Breast epithelium (tissue), 4 donors: ENCODE results near the gene IL17RD. TPM values are rescaled to one million over a fixed set of nuclear protein-coding genes. Genes with fewer than 3 reads are reported as not detected.
A peak's percentile ranks its signal among the peaks of the same experiment; 100 is the strongest.

Experiments used
- DNase-seq, 2 donors: peaks; one replicate each; pipeline ENCODE4 v3.0.0-alpha.2; 2019; ENCODE audit warnings: low spot score in 2 of 2
- H3K27ac ChIP-seq, 2 donors: fragments of 200-600 bp; sonication (generic) in 1 of 2; one replicate each; pipeline ENCODE4 v1.5.1; 2016 to 2019; ENCODE audit warnings: mild to moderate bottlenecking in 1 of 2
- H3K27me3 ChIP-seq, 2 donors: fragments of 200-600 bp; sonication (generic) in 1 of 2; one replicate each; pipeline versions ENCODE4 v1.5.1 to v1.6.0; 2017 to 2019; ENCODE audit warnings: control low read depth in 1 of 2, mild to moderate bottlenecking in 1 of 2
- H3K36me3 ChIP-seq: fragments of 200-600 bp; one replicate; pipeline ENCODE4 v1.5.1; 2019
- H3K4me1 ChIP-seq, 2 donors: fragments of 200-600 bp; sonication (generic); one replicate each; pipeline ENCODE4 v1.5.1; 2016 to 2019; ENCODE audit warnings: control low read depth in 1 of 2
- H3K4me3 ChIP-seq, 3 donors: fragments of 200-600 bp; sonication (generic); 1 replicate in 2 of 3; 2 replicates in 1 of 3; pipeline ENCODE4 v1.5.1; 2016 to 2019; ENCODE audit warnings: mild to moderate bottlenecking in 3 of 3, moderate library complexity in 2 of 3
- H3K9me3 ChIP-seq, 2 donors: fragments of 200-600 bp; sonication (generic) in 1 of 2; one replicate each; pipeline ENCODE4 v1.5.1; 2016 to 2019; ENCODE audit warnings: control low read depth in 1 of 2
- CTCF ChIP-seq, 3 donors: fragments of 450-650 bp; IDR thresholded peaks; one replicate each; pipeline ENCODE4 v1.5.1; 2016 to 2017; ENCODE audit warnings: antibody characterized with exemption in 3 of 3, mild to moderate bottlenecking in 3 of 3, moderate library complexity in 3 of 3
- POLR2A ChIP-seq: fragments of 450-650 bp; IDR thresholded peaks from one replicate; pipeline ENCODE4 v1.6.1; 2016; ENCODE audit warnings: antibody characterized with exemption, mild to moderate bottlenecking, moderate library complexity
- POLR2AphosphoS5 ChIP-seq, 3 donors: sonication (generic); formaldehyde crosslinking; IDR thresholded peaks; one replicate each; pipeline ENCODE4 v1.6.1; 2017; ENCODE audit warnings: antibody characterized with exemption in 3 of 3
- intact Hi-C: fragments of 100-400 bp; cut with DNase I; formaldehyde crosslinking; loops from one replicate; pipeline ENCODE4 v1.15.1; 2023; ENCODE audit warnings: low total_unique reads
- total RNA-seq, 3 donors: library from RNA; depleted of rRNA; stranded (reverse); fragments of >200 nt; gene quantifications; one replicate each; pipeline ENCODE4 v1.1.0, GENCODE V29; 2016

Gene IL17RD
- total RNA-seq, 3 donors from 2014 or later: 3.0 to 31.8 (median 31.0) TPM

DNA sequence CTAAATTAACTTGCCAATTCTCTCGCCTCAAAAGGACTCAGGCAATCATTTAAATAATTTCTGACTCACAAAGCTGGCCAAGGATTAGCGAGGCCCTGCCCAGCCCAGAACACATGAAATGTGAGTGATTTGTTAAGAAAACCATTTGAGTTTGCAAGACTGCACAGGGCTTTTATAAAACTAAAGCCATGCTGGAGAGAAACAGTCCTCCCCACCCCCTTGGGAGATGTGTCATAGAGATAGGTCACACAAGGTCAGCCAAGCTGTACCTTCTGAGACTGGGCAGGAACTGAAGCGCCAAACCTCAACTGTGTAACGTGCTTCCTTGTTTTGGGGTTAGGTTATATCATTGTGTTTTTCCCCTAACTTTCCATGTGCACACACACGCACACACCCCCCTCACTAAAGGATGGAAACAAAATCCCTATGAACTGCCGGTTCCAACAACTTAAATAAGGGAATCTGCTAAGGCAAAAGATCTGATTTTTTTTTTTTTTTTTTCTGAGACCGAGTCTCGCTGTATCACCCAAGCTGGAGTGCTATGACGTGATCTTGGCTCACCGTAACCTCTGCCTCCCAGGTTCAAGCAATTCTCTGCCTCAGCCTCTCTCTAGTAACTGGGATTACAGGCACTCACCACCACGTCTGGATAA is 96.6 kb downstream of the IL17RD start:
- peak in 1 of 2 donors; percentile 54 for DNase-seq
- H3K4me3 ChIP-seq: peak overlapping the region in 1 of 3 donors; percentile 17
- peak overlapping the region; percentile 50 to 72 for H3K27ac ChIP-seq
- intact Hi-C loops: no loop called here
- TF ChIP-seq CTCF (IDR thresholded peaks at IDR 0.05) (no peak), POLR2AphosphoS5 (IDR thresholded peaks at IDR 0.05) (peak; percentile 27 to 69 (median 58))
- no peaks in the 10 kb centered on the region for H3K27me3 ChIP-seq
- H3K9me3 ChIP-seq: no peaks in the 10 kb centered on the region
- no peaks in the 10 kb centered on the region for H3K36me3 ChIP-seq
- no peaks in the 10 kb centered on the region for H3K4me1 ChIP-seq

DNA sequence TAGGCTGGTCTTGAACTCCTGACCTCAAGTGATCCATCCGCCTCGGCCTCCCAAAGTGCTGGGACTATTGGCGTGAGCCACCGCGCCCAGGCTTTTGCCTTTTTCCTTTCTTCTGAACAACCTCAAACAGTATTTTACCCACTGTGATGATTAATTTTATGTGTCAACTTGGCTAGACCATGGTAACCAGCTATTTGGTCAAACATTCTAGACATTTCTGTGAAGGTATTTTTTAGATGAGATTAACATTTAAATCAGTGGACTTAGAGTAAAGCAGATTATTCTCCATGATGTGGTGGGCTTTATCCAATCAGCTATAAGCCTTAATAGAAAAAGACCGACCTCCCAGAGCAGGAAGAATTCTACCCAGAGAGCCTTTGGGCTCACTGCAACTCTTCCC is 98.7 kb downstream of the IL17RD start:
- no peaks in the 10 kb centered on the region for H3K4me1 ChIP-seq
- intact Hi-C loops: no loop called here

GRCh38 chr3:57065588-57065987 is 99.6 kb downstream of the IL17RD start:
- Histone ChIP-seq H3K36me3 (no peaks in the 10 kb centered on the region), H3K4me1 (no peaks in the 10 kb centered on the region), H3K27me3 (no peaks in the 10 kb centered on the region), H3K4me3 (no peak overlapping the region), H3K27ac (no peak overlapping the region), H3K9me3 (no peaks in the 10 kb centered on the region)
- TF ChIP-seq POLR2AphosphoS5 (IDR thresholded peaks at IDR 0.05): no peak
- TF ChIP-seq CTCF (IDR thresholded peaks at IDR 0.05): no peak
- TF ChIP-seq POLR2A: no peak
- DNase-seq: no peak
- intact Hi-C loops: no loop called here

More for the DNA sequence above, 98.7 kb downstream of the IL17RD start:
- DNase-seq: no peak
- no peak overlapping the region for H3K4me3 ChIP-seq
- TF ChIP-seq POLR2A: no peak
- no peak for TF ChIP-seq POLR2AphosphoS5 (IDR thresholded peaks at IDR 0.05)
- no peak for TF ChIP-seq CTCF (IDR thresholded peaks at IDR 0.05)
- no peaks in the 10 kb centered on the region for H3K9me3 ChIP-seq
- H3K27ac ChIP-seq: peak overlapping the region in 1 of 2 donors; percentile 36
- H3K27me3 ChIP-seq: no peaks in the 10 kb centered on the region
- no peaks in the 10 kb centered on the region for H3K36me3 ChIP-seq

GRCh38 chr3:57064572-57064971 is 100.6 kb downstream of the IL17RD start:
- intact Hi-C loops: no loop called here
- no peak overlapping the region for H3K4me3 ChIP-seq
- no peak overlapping the region for H3K27ac ChIP-seq
- no peaks in the 10 kb centered on the region for H3K27me3 ChIP-seq
- H3K36me3 ChIP-seq: no peaks in the 10 kb centered on the region
- no peaks in the 10 kb centered on the region for H3K9me3 ChIP-seq
- no peak for DNase-seq
- TF ChIP-seq POLR2AphosphoS5 (IDR thresholded peaks at IDR 0.05): no peak
- no peak for TF ChIP-seq CTCF (IDR thresholded peaks at IDR 0.05)
- no peak for TF ChIP-seq POLR2A
- H3K4me1 ChIP-seq: no peaks in the 10 kb centered on the region

DNA sequence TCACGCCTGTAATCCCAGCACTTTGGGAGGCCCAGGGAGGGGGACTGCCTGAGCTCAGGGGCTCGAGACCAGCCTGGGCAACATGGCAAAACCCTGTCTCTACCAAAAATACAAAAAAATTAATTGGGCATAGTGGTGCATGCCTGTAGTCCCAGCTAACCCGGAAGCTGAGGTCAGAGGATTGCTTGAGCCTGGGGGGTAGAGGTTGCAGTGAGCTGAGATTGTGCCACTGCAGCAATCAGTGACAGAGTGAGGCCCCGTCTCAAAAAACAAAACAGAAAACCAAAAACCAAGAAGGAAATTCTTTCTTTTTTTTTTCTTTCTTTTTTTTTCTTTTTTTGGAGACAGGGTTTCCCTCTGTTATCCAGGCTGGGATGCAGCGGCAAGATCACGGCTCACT is 101.2 kb downstream of the IL17RD start:
- Histone ChIP-seq H3K9me3 (no peaks in the 10 kb centered on the region), H3K4me3 (no peak overlapping the region), H3K27me3 (no peaks in the 10 kb centered on the region), H3K4me1 (no peaks in the 10 kb centered on the region), H3K27ac (no peak overlapping the region), H3K36me3 (no peaks in the 10 kb centered on the region)
- intact Hi-C loops: no loop called here
- TF ChIP-seq POLR2A (no peak), POLR2AphosphoS5 (IDR thresholded peaks at IDR 0.05) (no peak), CTCF (IDR thresholded peaks at IDR 0.05) (no peak)
- no peak for DNase-seq
